ENCODE data around the gene NKD1. TPM values are rescaled to one million over a fixed set of nuclear protein-coding genes. Genes with fewer than 3 reads are reported as not detected.

Gene NKD1
- total RNA-seq, 1 donor from 2014 or later: 1.5 TPM

DNA sequence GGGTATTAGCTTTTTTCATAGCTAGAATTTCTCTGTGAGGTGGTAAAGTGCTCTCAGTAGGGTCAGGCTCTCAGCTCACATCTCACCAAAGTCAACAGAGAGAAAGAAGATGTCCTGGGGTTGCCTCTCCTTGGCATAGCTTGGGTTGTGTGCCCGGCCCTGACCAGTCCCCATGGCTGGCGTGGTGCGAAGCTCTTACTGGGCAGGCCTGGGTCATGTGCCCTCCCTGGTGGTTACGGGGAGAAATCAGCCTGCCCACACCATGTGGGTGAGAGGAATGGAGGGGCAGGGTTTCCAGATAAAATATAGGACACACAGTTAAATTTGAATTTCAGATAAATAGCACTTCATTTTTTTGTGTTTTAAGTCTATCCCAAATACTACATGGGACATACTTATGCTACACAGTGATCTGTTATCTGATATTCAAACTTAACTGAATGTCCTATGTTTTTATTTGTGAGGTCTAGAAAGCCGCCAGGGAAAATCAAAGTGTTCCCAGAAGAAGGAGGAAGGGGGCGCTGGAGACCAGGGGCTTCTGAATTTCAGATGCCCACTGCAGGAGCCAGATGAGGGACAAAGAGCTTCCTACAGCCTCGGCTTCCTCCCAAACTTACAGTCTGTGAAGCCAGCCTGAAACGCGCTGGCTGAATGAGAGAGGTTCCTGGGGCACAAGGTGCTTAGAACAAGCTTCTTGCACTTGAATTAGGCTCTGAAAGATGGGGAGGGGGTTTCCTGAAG, 45.4 kb downstream of the NKD1 start:
- ATAC-seq (ENCODE audit: low read depth) (no peak), DNase-seq (no peak)
- H3K36me3 Mint-ChIP-seq (ENCODE audit: low read depth): no peaks in the 10 kb centered on the region
- TF ChIP-seq, protein P1, sequence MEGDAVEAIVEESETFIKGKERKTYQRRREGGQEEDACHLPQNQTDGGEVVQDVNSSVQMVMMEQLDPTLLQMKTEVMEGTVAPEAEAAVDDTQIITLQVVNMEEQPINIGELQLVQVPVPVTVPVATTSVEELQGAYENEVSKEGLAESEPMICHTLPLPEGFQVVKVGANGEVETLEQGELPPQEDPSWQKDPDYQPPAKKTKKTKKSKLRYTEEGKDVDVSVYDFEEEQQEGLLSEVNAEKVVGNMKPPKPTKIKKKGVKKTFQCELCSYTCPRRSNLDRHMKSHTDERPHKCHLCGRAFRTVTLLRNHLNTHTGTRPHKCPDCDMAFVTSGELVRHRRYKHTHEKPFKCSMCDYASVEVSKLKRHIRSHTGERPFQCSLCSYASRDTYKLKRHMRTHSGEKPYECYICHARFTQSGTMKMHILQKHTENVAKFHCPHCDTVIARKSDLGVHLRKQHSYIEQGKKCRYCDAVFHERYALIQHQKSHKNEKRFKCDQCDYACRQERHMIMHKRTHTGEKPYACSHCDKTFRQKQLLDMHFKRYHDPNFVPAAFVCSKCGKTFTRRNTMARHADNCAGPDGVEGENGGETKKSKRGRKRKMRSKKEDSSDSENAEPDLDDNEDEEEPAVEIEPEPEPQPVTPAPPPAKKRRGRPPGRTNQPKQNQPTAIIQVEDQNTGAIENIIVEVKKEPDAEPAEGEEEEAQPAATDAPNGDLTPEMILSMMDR (IDR thresholded peaks at IDR 0.05): no peak
- no peaks in the 10 kb centered on the region for H3K9me3 Mint-ChIP-seq
- ChIA-PET CTCF (interaction anchor here (0.8 kb wide), 1 partner anchor 46 kb away, joined by 4 read pairs; no protein-coding TSS in a partner anchor), POLR2A (no interaction called here)
- no peak overlapping the region for H3K27ac Mint-ChIP-seq
- intact Hi-C loops (cut with micrococcal nuclease): no loop called here
- H3K4me3 Mint-ChIP-seq: no peak overlapping the region
- peaks cover 17% of the 10 kb centered on the region for H3K4me1 Mint-ChIP-seq
- H3K27me3 Mint-ChIP-seq: no peaks in the 10 kb centered on the region

DNA sequence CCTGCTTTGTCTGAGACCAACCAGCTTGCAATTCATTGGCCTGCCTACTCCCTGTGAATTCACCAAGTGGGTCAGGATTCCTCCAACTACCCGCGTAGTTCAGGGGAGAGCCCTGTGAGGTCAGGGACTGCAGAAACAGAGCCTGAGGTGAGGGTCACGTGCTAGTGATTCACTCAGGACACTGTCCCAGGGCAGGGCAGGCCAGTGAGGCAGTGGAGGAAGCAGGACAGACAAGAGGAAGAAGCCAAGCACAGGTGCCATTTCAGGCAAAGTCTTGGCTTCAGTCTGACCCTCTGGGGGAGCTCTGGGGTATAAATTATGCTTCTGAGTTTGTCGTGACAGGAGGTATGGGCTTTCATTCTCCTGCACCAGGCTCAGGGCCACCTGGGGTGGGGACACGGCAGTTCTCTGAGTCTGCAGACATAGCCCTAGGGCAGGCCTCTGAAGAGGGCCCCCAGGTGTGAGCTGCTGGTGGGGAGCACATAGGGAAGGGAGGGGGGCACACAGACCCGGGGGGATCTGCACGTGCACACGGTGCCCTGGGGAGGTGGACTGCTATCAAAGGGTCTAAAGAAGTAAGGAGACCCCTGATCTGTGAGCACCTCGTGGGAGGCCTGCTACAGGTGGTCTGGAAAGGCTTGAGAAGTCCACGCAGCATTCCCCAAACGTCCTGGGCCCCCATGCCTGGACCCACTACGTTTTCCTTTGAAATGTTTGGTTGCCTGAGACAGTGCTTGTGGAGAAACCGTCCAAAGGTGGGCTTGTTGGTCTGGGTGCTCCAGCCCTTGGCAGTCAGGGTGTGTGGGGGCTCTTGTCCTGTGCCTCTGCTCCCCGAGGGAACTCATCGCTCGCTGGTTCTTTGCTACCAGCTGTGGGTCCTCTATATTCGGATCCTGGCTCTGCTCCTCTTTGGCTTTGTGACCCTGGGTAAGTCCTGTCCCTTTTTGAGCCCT, 46.4 kb downstream of the NKD1 start:
- POLR2A ChIA-PET: interaction anchor here (0.6 kb wide), 1 partner anchor 10 kb away, joined by 3 read pairs; no protein-coding TSS in a partner anchor
- intact Hi-C loops (cut with micrococcal nuclease): no loop called here
- H3K27me3 Mint-ChIP-seq: no peaks in the 10 kb centered on the region
- H3K36me3 Mint-ChIP-seq (ENCODE audit: low read depth): no peaks in the 10 kb centered on the region
- ATAC-seq (ENCODE audit: low read depth) (no peak), DNase-seq (no peak)
- H3K9me3 Mint-ChIP-seq: no peaks in the 10 kb centered on the region
- TF ChIP-seq, protein P1 (IDR thresholded peaks at IDR 0.05): no peak
- no peak overlapping the region for H3K27ac Mint-ChIP-seq
- CTCF ChIA-PET: no interaction called here
- peaks cover 7% of the 10 kb centered on the region for H3K4me1 Mint-ChIP-seq
- no peak overlapping the region for H3K4me3 Mint-ChIP-seq

DNA sequence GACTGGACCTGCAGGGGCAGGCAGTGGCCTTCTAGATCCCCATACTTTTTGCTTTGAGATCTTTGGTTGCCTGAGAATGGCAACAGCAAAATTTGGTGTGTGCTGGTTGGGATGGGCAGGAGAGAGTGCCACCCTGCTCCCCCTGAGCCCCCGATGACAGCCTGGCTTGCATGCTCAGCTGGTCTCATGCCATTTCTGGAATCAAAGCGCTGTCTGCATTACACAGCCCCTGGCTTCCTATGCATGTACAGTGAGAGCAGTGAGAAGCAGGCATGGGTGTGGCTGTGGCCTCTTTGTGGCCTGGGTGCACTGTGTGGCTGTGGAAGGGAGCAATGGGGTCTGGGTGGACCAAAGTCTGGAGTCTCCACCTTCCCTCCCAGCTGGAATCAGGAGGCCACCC, 47.7 kb downstream of the NKD1 start:
- TF ChIP-seq, protein P1 (IDR thresholded peaks at IDR 0.05): no peak
- intact Hi-C loops (cut with micrococcal nuclease): no loop called here
- ATAC-seq (ENCODE audit: low read depth): no peak
- no peak overlapping the region for H3K27ac Mint-ChIP-seq
- H3K4me3 Mint-ChIP-seq: no peak overlapping the region
- no peaks in the 10 kb centered on the region for H3K9me3 Mint-ChIP-seq
- no peaks in the 10 kb centered on the region for H3K27me3 Mint-ChIP-seq
- DNase-seq: no peak
- ChIA-PET POLR2A (no interaction called here), CTCF (no interaction called here)
- no peaks in the 10 kb centered on the region for H3K36me3 Mint-ChIP-seq (ENCODE audit: low read depth)
- H3K4me1 Mint-ChIP-seq: no peaks in the 10 kb centered on the region

DNA sequence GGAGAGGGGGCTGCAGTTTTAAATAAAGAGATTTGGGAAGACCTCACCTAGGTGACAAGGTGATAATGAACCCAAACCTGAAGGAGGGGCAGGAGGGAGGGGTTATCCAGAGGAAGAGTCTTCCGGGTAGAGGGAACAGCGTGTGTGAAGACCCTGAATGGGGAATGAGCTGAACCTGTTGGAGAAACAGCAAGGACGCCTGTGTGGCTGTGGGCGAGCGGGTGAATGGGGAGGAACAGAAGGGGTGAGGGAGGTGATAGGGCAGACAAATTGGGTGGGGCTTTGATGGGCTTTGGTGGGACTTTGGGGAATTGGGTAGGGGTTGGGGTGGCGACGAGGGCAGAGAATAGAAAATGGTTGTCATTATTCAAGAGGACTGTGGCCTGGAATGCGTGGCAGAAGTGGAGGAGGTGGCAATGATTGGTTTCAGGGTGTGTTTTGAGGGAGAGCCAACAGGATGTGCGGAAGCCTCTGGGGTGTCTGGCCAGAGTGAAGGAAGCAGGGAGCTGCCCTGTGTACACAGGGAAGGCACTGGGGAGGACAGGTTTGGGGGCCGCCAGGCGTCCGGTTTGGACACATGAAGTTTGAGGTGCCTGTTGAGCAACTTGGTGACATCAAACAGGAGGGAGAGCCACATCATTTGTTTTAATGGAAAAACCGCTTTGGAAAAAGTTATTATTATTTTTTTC, 48.7 kb downstream of the NKD1 start:
- Mint-ChIP-seq H3K4me3 (no peak overlapping the region), H3K27me3 (no peaks in the 10 kb centered on the region), H3K9me3 (no peaks in the 10 kb centered on the region), H3K27ac (peak overlapping the region; percentile 56), H3K4me1 (no peaks in the 10 kb centered on the region), H3K36me3 (ENCODE audit: low read depth) (no peaks in the 10 kb centered on the region)
- TF ChIP-seq, protein P1 (IDR thresholded peaks at IDR 0.05): no peak
- ChIA-PET CTCF (no interaction called here), POLR2A (no interaction called here)
- no peak for DNase-seq
- intact Hi-C loops (cut with micrococcal nuclease): no loop called here
- no peak for ATAC-seq (ENCODE audit: low read depth)
